NB4 (cell line): Measurements from ENCODE around the gene SPRR5.

Source experiments
- DNase-seq: peaks from one replicate; pipeline ENCODE4 v3.0.0; 2010; ENCODE audit warnings: low read depth
- H3K4me3 ChIP-seq: one replicate; pipeline ENCODE4 v1.5.1; 2011; ENCODE audit warnings: mild to moderate bottlenecking, low read depth, low read length, moderate library complexity
- MYC ChIP-seq: IDR thresholded peaks from 2 replicates; pipeline ENCODE4 v1.6.1; 2011; ENCODE audit warnings: low read depth, low read length
- POLR2A ChIP-seq: IDR thresholded peaks from 2 replicates; pipeline ENCODE4 v1.6.1; 2011; ENCODE audit warnings: mild to moderate bottlenecking; ENCODE audit not compliant: insufficient read length; ENCODE audit errors: extremely low read depth
- TF ChIP-seq, protein P1 (sequence below): IDR thresholded peaks from one replicate; pipeline ENCODE4 v1.5.1; 2012; ENCODE audit warnings: low read depth, low read length
- TF ChIP-seq, protein P2 (sequence below): IDR thresholded peaks from 2 replicates; pipeline ENCODE4 v1.6.1; 2011; ENCODE audit warnings: low read depth, low read length

SPRR5 gene

DNA sequence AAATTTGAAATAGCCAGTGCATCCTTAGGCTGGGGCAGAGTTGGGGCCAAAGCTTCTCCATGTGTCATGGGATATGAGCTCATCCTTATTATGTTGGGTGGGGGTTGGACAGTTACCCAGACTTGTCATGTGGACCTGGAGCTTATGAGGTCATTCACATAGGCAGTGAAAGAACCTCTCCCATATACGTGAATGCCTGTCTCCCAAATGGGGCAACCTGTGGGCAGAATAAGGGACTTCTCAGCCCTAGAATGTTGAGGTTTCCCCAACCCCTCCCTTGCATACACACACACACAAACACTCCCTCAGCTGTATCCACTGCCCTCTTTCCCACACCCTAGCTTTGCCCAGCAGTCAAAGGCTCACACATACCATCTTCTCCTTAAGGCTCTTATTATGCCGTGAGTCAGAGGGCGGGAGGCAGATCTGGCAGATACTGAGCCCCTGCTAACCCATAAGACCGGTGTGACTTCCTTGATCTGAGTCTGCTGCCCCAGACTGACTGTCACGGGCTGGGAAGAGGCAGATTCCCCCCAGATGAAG lies 40.9 kb upstream of the SPRR5 start:
- no peak for DNase-seq
- TF ChIP-seq MYC (no peak), POLR2A (no peak)
- TF ChIP-seq, protein P1, sequence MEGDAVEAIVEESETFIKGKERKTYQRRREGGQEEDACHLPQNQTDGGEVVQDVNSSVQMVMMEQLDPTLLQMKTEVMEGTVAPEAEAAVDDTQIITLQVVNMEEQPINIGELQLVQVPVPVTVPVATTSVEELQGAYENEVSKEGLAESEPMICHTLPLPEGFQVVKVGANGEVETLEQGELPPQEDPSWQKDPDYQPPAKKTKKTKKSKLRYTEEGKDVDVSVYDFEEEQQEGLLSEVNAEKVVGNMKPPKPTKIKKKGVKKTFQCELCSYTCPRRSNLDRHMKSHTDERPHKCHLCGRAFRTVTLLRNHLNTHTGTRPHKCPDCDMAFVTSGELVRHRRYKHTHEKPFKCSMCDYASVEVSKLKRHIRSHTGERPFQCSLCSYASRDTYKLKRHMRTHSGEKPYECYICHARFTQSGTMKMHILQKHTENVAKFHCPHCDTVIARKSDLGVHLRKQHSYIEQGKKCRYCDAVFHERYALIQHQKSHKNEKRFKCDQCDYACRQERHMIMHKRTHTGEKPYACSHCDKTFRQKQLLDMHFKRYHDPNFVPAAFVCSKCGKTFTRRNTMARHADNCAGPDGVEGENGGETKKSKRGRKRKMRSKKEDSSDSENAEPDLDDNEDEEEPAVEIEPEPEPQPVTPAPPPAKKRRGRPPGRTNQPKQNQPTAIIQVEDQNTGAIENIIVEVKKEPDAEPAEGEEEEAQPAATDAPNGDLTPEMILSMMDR = no peak
- TF ChIP-seq, protein P2, sequence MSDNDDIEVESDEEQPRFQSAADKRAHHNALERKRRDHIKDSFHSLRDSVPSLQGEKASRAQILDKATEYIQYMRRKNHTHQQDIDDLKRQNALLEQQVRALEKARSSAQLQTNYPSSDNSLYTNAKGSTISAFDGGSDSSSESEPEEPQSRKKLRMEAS = no peak
- no peak overlapping the region for H3K4me3 ChIP-seq

DNA sequence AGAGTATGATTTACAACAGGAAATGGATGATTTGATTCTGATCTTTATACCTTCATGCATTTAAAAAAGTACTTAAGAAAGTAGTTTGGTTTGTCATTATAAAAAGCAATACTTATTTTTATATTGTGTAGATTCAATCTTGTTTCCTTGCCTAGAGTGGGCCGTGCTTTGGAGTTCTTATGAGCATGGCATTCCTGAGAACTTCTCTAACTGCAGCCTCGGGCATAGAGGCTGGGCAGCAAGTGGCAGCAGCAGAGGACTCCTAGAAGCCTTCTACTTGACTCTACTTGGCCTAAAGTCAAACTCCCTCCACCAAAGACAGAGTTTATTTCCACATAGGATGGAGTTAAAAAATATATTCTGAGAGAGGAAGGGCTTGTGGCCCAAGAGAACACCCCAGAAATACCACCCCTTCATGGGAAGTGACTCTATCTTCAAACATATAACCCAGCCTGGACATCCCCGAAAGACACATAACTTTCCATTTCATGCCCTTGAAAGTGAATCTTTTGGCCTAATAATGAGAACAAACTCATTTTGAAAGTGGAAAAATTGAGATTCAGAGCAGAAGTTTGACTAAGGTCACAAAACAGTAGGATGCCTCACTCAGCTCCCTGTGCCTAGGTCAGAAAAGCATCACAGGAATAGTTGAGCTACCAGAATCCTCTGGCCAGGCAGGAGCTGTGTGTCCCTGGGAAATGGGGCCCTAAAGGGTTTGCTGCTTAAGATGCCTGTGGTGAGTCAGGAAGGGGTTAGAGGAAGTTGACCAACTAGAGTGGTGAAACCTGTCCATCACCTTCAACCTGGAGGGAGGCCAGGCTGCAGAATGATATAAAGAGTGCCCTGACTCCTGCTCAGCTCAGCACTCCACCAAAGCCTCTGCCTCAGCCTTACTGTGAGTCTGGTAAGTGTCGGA lies 39.1 kb upstream of the SPRR5 start, which contains the start of gene IVL:
Gene IVL, plus strand, starts transcription at position 861 of the 916 bp plus-strand sequence. CDS start 1,252 bp downstream, outside the sequence.
- no peak for DNase-seq
- no peak within 1 kb of the TSS for H3K4me3 ChIP-seq
- TF ChIP-seq, protein P2 = no peak
- TF ChIP-seq POLR2A (no peak), MYC (no peak)
- TF ChIP-seq, protein P1 = no peak

DNA sequence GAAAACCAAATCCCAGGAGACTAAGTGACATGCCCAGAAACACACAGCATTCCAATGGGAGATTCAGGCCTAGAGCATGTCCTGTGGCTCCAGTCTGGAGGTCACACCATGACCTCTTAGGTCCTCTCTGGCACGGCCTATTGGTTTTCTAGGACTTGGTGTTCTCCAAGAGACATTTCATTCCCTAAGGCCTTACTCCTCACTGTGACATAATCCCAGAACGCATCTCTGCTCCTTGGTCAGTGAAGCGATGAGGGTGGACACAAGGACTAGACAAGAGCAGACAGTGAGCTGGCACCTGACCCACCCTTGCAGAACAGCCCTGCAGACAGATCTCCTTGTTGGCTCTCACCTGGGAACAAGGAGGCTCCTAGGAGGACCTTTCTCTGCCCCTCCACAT lies 37.8 kb upstream of the SPRR5 start:
- no peak overlapping the region for H3K4me3 ChIP-seq
- no peak for DNase-seq
- TF ChIP-seq, protein P2 = no peak
- no peak for TF ChIP-seq MYC
- TF ChIP-seq, protein P1 = no peak
- TF ChIP-seq POLR2A = no peak

DNA sequence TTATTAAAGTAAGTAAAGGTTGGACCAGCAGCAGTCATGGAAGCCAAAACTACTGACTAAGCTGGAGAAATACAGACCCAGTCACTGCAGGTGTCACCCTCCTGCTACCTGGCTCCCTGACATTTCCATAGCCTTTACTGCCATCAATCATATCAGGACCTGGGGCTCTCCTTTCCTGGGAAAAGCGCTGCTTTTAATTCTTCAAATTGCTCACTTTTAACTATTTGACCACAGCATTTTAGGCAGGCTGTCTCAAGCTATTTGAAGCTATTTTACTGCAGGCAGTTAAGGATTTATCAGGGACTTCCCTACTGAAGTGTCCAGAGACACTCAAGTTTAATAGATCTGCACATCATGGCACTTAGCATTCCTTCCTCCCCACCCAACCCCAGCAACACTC lies 34.5 kb upstream of the SPRR5 start:
- H3K4me3 ChIP-seq = no peak overlapping the region
- TF ChIP-seq POLR2A = no peak
- TF ChIP-seq, protein P1 = no peak
- DNase-seq = no peak

DNA sequence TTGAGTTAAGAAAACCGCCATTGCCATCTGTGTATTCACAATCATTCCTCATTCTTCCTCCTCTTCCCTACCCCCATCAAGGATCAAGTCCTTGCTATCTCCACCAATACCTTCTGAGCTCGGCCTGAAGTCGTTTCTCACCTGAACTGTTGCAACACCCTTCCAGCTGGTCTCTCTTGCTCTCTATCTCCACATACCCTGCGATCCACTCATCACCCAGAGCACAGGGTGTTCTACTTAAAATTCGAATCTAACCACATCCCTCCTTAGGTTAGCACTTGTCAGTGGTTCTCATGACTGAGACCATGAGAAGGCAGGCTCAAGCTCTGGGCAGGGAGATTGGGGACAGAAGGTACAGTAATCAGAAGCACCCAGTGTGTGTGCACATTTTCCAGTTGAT lies 34.1 kb upstream of the SPRR5 start:
- DNase-seq = no peak
- no peak overlapping the region for H3K4me3 ChIP-seq
- TF ChIP-seq MYC (no peak), POLR2A (no peak)
- TF ChIP-seq, protein P2 = no peak
- TF ChIP-seq, protein P1 = no peak
